ENCODE results near the gene ARRDC4. TPM values are rescaled to one million over a fixed set of nuclear protein-coding genes. Genes with fewer than 3 reads are reported as not detected.

ARRDC4 gene
- total RNA-seq, 1 experiment from 2014 or later: 8.7 TPM

DNA sequence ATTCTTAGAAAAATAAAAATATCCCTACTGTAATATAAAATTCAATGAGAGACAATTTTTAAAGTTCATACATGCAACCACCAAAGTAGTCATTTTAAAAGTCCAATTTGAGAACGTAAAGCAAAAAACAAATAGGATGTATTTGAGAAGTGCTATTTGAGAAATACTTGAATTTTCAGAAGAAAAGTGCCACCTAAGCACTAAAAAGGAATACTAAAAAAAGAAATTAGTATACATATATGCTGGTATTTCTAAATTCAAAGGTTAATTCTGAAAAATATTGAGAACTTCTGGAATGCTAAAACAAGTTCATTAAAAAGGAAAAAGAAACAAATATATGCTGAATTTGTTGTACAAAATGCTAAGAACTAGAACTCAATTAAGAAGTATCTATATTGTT is 29.2 kb upstream of the ARRDC4 start:
- Histone ChIP-seq H3K9me3 (ENCODE audit: control insufficient read depth, low read depth, low read length) (peaks cover 13% of the 10 kb centered on the region), H3K79me2 (ENCODE audit: insufficient read depth, low read length) (no peaks in the 10 kb centered on the region), H2BK15ac (ENCODE audit: low read depth, low read length) (no peak overlapping the region), H4K5ac (ENCODE audit: insufficient read length, low read depth, low read length) (no peak overlapping the region), H2BK5ac (ENCODE audit: insufficient read length, low read length) (no peak overlapping the region), H2AFZ (ENCODE audit: low read length) (no peak overlapping the region), H2BK120ac (ENCODE audit: low read depth, low read length, poor library complexity, severe bottlenecking) (no peak overlapping the region), H3K23me2 (ENCODE audit: insufficient read length, low read depth, low read length, poor library complexity, severe bottlenecking) (no peaks in the 10 kb centered on the region), H3K4ac (ENCODE audit: low read depth, low read length) (no peak overlapping the region), H3K23ac (ENCODE audit: insufficient read length, low read depth, low read length) (no peak overlapping the region), H4K8ac (replicated peaks; ENCODE audit: insufficient read length, low read depth, low read length) (no peak overlapping the region), H3K9ac (ENCODE audit: extremely low read depth, insufficient read length, low read length) (no peak overlapping the region), H3K27me3 (ENCODE audit: insufficient read depth, low read length) (no peaks in the 10 kb centered on the region), H3K56ac (ENCODE audit: insufficient read length, low read depth, low read length) (no peak overlapping the region), H3K27ac (ENCODE audit: insufficient read length, low read depth, low read length) (no peak overlapping the region), H2BK20ac (ENCODE audit: low read depth, low read length, poor library complexity, severe bottlenecking) (no peak overlapping the region), H3K4me2 (ENCODE audit: insufficient read depth, insufficient read length, low read length) (no peak overlapping the region), H3T11ph (ENCODE audit: low read length) (no peak overlapping the region), H4K91ac (ENCODE audit: insufficient read length, low read depth, low read length) (no peak overlapping the region), H3K4me1 (ENCODE audit: insufficient read depth, low read length) (no peaks in the 10 kb centered on the region), H3K79me1 (ENCODE audit: insufficient read depth, low read depth, low read length, poor library complexity, severe bottlenecking) (no peaks in the 10 kb centered on the region), H3K14ac (ENCODE audit: insufficient read depth, low read length) (no peak overlapping the region), H2AK5ac (ENCODE audit: insufficient read length, low read length) (no peak overlapping the region), H4K20me1 (ENCODE audit: control insufficient read depth, insufficient read depth, insufficient read length) (no peaks in the 10 kb centered on the region), H3K18ac (ENCODE audit: insufficient read length, low read depth, low read length) (no peak overlapping the region), H2BK12ac (ENCODE audit: insufficient read length, low read depth, low read length) (no peak overlapping the region)
- H3K9me3 Mint-ChIP-seq: peaks cover 26 to 29% of the 10 kb centered on the region in 2 experiments
- H3K27me3 Mint-ChIP-seq (ENCODE audit: low read depth): peaks cover 1% of the 10 kb centered on the region; the same call in 1 of the 2 replicates
- H3K4me1 Mint-ChIP-seq: no peaks in the 10 kb centered on the region
- peaks cover 5 to 22% (median 13%) of the 10 kb centered on the region in 3 experiments; a peak in 6 of 7 replicates for H3K36me3 Mint-ChIP-seq (ENCODE audit: insufficient read depth in 1 of 3, low read depth in 3 of 3)
- TF ChIP-seq, protein P1, sequence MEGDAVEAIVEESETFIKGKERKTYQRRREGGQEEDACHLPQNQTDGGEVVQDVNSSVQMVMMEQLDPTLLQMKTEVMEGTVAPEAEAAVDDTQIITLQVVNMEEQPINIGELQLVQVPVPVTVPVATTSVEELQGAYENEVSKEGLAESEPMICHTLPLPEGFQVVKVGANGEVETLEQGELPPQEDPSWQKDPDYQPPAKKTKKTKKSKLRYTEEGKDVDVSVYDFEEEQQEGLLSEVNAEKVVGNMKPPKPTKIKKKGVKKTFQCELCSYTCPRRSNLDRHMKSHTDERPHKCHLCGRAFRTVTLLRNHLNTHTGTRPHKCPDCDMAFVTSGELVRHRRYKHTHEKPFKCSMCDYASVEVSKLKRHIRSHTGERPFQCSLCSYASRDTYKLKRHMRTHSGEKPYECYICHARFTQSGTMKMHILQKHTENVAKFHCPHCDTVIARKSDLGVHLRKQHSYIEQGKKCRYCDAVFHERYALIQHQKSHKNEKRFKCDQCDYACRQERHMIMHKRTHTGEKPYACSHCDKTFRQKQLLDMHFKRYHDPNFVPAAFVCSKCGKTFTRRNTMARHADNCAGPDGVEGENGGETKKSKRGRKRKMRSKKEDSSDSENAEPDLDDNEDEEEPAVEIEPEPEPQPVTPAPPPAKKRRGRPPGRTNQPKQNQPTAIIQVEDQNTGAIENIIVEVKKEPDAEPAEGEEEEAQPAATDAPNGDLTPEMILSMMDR (conservative IDR thresholded peaks at IDR 0.05): no peak
- WGBS (ENCODE audit: extremely low coverage, insufficient read length, low lambda C conversion rate): no CpG with 5 or more reads among the region's 1 CpG
- no peak for DNase-seq
- no peak overlapping the region for H3K4me3 Mint-ChIP-seq
- H3K27ac Mint-ChIP-seq: no peak overlapping the region
